SKM-1 (cell line): ENCODE measurements around the gene ZNRD2.

Source experiments
- DNase-seq: peaks from one replicate; lab custom pipeline; 2025; ENCODE audit not compliant: unreplicated experiment; lab: John Stamatoyannopoulos, UW

Gene ZNRD2

DNA sequence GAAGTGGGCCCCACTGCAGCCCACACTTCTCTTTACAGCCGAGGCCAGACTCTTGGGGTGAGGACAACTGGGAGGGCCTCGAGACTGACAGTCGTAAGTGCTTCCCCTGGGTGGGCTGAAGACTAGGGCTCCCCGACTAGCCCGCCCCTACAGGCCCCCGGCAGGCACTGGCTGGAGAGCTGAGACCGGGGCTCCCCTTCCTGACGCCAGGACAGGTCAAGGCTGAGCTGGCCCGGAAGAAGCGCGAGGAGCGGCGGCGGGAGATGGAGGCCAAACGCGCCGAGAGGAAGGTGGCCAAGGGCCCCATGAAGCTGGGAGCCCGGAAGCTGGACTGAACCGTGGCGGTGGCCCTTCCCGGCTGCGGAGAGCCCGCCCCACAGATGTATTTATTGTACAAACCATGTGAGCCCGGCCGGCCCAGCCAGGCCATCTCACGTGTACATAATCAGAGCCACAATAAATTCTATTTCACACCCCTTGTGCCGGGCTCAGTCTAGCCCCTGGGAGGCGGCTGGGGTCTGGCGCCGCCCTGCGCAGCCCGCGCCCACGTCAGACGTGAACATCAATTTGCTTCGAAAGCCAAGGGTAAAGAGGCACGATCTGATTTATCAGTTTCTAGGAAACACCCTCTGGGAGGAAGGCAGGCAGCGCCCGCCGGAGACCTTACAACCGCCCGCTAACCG lies 31.9 kb upstream of the ZNRD2 start:
- no peak for DNase-seq

DNA sequence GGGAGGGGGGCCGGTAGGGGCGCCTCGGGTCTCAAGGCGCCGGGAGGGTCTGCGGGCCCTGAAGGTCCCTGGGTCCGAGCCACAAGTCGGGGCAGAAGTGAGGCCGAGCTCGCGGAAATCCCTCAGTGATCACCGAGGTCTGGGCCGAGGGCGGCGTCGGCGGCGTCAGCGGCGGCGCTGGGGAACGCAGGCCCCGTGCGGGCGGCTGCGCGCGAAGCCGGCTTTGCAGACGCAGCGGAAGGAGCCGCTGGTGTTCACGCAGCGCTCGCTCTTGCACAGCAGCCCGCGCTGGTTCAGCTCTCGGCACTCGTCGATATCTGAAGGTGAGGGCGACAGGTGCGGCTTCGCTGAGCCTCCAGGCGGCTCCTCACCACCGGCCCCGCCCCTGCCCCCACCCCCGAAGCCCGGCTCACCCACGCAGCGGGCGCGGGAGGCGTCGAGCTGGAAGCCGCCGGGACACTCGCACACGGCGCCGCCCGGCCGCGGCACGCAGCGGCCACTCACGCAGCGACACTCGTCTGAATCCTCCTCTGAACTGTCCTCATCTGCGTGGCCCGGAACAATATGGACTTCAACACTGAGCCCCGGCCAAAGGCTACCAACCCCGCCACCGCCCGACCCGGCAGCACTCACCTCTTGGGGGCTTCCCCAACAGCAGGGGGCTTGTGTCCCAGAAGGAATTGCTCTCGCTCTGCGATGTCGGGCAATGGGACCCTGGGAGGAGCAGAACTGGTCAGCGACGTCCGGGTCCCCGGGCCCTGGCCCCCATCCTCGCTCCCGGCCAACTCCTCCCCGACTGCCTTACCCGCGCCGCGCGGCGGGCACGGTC lies 31.1 kb upstream of the ZNRD2 start:
- no peak for DNase-seq

DNA sequence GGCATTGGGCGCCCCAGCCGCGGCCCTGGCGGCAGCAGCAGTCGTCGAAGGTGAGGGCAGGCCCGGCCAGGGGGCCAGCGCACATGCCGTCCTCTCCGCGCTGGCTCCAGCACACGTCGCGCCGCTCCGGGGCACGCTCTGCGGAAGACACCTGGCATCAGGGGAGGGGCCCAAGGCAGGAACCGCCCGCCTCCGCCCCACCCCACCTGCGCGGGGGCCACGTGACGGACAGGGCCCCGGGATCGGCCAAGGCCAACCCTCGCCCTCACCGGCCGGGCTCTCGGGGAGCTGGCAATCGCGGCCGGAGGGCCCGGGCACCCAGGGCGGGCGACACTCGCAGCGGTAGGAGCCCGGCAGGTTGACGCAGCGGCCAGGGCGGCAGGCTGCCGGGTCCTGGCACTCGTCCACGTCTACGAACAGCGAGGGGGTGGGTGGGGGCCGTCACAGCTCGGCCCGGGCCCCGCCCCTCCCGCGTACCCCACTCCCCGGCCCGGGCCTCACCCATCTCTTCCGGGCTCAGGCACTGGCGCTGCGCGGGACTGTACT lies 30.5 kb upstream of the ZNRD2 start:
- DNase-seq = no peak

DNA sequence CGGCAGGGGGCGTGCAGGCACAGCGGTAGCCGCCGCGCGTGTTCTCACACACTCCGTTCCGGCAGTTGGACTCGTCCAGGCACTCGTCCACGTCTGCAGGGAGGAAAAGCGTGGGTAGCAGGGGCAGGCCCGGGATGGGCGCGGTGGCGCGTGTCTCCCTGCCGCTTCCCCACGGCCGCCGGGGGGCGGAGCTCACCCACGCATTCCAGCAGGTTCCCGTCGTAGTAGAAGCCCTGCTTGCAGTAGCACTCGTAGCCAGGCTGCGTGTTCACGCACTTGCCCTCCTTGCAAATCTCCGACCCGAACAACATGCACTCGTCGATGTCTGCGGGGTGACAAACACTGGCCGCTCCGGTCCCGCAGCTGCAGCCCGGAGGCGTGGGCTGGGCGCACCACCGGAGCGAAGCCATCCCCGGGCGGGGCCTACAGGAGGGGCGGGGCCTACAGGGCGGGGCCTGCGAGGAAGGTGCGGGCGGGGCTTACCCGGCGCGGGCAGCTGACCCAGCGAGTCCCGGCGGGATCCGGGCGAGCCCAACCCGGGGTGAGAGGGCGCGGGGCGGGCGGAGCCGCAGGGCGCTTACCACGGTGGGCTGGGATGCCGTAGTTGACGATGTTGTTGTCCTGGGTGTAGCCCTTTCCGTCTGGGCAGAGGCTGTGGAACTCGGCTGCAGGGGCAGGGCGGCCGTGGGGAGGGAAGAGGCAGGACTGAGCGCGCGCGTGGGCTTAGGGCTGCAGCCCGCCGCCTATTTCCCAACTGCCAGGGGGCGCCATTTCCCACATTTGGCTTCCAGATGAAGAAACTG lies 29.8 kb upstream of the ZNRD2 start:
- DNase-seq = peak; percentile 68

DNA sequence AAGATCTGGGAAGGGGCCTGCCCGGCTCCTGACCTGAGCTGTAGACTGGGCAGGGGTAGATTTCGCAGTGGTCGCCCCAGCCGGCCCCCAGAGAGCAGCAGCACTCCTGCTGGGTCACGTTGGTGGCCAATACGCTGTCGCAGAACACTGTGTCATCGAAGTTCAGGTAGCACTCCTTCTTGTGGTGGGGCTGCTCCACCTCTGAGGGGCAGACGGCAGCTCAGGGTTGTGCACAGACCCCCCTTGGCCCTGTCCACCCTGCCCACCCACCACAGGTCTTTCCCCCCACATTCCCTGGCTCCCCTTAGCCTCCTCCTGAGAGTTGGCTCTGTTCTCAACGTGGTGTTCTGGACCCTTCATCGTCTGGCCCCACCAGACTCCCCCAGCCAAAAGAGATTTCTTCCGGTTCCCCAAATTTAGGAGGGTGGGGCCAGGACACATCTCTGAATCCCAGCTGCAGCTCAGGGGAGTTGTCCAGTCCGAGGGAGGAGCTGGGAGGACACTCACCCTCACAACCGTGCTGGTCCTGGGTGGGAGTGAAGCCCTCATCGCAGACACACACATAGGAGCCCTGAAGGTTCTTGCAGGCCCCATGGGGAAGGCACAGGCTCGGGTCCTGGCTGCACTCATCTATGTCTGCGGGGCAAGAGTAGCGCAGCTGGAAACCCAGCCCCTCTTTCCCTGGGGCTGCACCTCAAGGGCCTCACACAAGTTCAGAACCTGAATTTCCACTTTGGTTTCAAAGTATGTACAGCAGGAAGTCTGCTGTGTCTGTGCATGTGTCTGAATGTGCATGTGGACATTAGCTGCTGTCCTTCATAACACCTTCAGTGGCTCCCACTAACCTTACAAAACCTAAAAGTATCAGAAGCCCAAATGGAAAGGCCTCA lies 28.9 kb upstream of the ZNRD2 start:
- DNase-seq = no peak

DNA sequence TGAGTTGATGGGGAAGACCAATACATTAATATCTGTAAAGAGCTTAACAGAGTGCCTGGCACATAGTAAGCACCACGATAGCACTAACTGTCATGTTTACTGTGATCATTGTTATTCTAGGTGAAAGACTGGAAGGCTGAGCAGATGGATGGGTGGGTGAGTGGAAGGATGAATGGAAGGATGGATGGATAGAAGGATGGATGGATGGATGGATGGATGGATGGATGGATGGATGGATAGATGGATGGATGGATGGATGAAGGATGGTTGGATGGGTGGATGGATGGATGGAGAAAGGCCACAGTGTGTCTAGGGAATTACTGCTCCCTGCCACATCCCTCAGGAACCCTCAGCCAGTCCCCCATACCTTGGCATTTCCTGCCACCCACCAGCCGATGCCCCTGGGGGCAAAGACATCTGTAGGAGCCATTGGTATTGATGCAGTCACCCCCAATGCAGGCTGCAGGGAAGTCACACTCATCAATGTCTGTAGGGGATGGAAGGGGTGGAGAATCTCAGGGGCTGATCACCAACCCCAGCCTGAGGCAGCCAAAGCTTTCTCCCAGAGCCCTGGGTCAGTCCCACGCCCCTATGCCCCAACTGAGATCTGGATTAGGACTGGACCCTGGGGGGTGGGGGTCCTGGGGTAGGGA lies 27.4 kb upstream of the ZNRD2 start:
- no peak for DNase-seq

DNA sequence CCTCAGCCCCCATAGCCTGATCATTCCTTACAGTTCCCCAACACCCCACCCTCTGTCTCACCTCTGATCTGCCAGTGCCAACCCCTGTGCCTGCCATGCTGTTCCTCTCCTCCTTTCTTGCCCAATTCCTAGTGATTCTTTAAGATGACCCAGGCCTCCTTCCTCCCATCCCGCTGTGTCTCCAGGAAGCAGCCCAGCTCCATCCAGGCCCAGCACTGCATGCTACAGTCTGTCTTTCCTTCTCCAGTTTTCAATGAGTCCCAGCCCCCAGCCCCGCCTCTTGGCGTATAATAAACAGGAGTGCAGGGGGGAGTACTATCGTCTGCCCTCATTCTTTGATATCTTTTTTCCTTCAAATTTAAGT lies 24.4 kb upstream of the ZNRD2 start:
- no peak for DNase-seq

DNA sequence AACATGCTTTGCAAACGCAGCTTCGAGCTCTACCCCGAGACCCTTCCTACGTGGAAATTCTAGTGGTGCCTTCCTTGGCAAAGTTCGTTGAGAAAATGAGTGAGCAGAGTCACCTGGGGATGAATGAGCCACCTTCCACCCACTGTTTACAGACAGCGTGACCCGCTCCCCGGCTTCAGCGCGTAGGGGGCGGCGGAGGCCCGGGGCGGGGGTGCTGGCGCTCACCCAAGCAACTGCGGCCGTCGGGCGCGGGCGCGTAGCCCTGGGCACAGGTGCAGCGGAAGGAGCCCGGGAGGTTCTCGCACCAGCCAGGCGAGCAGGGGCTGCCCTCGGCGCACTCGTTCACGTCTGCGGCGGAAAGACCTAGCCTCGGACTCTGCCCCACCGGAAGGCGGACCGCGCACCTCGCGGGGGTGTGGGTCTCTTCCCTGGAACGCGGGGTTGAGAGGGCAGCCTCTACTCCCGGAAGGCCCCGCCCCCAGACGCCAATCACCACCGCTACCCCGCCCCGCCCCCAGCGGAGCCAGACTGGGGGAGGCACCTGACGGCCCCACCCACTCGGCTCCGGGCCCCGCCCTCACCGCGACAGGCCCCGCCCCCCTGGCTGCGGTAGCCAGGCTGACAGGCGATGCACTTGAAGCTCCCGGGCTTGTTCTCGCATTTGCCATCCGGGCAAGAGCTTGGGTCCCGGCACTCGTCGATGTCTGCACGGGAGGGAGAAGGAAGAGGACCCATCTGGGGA lies 23.9 kb upstream of the ZNRD2 start:
- DNase-seq = peak; percentile 27

DNA sequence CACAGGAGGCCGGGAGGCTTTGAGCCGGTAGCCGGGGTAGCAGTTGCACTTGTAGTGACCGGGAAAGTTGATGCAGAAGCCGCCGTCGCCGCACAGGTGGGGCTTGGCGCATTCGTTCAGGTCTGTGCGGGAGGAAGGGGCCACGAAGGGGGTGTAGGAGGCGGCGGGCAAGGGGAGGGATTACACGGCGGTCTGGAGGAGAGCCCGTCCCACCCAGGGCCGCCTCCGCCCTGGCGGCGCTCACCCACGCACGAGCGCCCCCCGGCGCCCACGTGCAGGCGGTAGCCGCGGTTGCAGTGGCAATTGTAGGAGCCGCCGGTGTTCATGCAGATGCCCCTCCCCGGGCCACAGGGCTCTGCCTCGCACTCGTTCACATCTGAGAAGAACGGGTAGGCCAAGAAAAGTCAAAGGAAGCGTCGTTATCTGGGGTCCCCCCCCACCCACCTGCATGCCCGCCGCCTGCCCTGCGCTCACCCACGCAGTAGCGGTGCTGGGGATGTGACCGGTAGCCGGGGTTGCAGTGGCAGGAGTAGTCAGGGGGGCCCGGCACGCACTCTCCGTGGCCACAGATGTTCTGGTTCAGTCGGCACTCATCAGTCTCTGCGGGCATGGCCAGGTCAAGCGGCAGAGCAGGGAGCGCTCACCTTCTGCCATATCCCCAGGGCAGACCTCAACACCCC lies 22.7 kb upstream of the ZNRD2 start:
- DNase-seq = no peak

DNA sequence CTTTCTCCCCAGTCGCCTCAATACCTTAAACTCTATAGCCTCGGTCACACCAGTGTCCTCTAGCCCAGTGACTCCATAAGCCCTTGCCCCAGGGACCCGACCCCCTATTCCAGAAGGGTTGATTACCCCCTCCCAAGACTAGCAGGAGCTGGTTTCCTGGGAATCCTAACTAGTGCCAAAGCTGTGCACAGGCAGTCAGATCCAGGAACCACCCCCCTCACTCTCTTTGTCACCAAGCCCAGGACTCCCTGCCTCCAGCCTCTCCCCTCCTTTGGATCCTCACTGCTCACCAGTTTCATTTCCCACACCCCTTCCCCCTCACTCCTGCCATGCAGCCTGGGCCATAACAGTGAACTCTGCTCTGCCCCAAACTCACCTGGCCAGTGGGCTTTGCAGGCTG lies 21.9 kb upstream of the ZNRD2 start:
- no peak for DNase-seq

DNA sequence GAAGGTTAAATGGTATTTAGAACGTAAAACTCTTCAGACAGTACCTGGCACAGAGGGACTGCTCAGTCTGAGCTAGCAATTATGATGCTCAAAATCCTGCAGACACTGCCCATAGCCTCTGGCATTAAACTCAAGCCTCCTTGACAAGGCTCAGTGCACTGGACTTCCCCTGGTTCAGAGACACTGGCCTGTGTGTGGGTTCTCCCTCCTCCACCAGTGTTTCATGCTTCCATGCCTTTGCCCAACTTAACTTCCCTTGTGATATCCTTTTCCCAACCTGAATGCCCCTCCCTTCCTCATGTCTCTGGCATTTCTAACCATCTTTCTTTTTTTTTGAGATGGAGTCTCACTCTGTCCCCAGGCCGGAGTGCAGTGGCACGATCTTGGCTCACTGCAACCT lies 21.2 kb upstream of the ZNRD2 start:
- no peak for DNase-seq

DNA sequence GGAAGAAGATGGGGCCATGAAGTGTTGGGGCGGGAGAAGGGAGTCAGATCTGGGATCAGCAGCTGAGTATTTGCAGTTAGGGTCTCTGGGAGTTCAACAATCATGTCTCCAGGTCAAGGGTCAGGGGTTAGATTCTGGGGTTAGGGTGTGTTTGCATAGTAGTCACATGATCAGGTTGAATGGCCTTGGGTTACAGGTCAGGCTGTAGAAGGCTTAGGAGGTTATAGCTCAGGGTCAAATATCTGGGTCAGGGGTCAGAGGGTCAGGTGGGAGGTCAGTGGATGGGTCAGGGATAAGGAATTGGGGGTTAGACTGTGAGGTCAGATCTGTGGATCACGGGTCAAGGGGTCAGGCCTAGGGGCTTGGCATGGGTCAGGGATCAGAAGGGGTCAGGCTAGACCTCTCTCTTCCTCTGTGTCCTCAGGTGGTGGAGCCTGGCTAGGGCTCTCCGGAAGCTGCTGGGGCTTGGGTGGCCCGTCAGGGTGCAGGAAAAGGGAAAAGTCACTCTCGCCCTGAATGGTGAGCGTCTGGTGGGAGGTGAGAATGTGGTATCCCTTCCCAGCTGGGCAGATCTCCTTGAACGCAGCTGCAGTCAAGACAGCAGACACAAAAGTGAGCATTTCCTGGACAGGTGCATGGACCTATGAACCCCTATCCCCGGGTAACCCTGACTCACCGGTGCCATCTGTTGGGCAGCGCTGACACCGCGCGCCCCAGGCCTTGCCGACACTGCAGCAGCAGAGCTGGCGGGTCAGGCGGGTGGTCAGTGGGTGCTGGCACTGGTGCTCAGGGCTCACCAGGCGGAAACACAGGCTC lies 18.5 kb upstream of the ZNRD2 start:
- no peak for DNase-seq

DNA sequence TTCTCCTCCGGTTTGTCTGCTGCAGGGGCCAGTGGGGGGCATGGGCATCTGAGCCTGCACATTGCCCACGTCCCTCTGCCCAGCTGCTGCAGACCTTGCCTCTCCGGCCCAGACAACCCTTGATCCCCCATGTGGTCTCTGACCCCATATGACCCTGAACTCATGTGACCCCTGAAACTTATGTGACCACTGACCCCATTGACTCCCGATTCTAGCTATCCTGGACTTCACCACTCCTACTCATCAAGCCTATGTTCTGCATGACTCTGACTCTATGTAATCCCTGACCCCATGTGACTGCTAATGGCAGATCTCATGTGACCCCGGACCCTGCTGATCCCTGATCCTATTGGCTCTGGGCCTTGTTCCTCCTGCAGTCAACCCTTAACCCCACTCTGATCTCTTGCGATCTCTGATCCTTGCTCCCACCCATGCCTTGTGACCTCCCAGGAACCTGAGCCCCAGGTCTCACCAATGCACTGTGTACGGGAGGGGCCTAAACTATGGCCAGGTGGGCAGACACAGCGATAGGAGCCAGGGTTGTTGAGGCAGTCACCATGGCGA lies 17.8 kb upstream of the ZNRD2 start:
- no peak for DNase-seq

DNA sequence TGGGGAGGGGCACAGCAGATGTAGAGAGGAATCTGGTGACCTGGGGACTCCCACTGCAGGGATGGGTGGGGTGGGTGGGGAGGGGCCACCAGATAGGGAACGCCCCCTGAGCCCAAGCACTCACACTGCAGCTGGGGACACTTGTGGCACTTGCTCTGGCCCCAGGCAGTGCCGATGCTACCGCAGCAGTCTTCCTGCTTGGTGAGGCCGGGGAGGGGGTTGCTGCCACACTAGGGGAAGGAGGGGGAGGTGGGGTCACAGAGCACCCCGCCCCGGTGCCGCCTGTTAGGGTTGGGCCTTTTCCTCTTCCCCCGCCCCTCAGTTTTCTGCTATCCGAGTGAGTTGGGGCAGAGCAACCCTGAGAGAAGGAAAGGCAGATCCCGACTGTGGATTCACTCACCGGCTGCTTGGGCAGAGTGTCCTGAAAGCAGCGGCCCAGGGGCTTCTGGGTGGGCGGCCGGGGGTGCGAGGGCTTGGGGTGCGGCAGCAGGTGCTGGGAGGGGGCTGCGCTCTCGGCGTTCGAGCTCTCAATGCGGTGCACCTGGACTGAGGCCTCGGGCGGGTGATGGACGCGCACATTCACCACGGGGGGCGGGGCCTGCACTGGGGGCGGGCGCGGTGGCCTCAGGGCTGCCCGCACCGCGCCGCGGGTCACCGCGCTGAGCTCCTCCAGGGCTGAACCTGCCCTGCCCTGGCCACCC lies 16.8 kb upstream of the ZNRD2 start:
- no peak for DNase-seq

DNA sequence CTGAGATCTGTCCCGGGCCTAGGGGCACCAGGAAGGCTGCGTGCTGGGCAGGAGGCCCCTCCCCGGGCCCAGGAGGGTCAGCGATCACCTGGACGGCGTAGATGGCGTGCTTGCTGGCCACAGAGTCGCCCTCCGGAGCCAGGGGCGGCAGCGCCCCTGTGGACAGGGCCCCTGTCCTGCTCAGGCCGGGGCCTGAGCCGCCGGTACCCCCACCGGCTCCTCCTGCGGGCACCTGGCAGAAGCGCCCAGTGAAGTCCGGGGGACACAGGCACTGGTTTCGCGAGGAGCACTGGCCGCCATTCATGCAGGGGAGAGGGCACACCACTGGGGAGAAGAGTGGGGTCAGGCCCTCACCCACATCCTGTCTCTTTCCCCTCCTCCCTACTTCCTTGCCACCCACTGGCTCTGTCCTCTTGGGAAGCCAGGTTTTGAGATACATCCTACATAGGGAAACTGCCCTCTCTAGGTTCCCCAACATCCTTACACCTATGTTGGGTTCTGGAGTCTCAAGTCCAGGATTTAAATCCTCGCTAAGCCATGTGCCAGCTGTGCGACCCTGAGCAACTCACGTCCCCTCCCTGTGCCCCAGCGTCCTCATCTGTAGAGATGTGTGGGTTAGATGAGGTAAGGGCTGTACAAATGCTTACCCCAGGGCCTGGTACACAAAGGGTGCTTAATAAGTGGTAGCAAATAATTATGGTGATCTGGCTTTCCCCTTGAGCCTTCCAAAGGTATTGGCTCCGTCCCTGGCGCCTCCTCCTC lies 16.0 kb upstream of the ZNRD2 start:
- DNase-seq = no peak

DNA sequence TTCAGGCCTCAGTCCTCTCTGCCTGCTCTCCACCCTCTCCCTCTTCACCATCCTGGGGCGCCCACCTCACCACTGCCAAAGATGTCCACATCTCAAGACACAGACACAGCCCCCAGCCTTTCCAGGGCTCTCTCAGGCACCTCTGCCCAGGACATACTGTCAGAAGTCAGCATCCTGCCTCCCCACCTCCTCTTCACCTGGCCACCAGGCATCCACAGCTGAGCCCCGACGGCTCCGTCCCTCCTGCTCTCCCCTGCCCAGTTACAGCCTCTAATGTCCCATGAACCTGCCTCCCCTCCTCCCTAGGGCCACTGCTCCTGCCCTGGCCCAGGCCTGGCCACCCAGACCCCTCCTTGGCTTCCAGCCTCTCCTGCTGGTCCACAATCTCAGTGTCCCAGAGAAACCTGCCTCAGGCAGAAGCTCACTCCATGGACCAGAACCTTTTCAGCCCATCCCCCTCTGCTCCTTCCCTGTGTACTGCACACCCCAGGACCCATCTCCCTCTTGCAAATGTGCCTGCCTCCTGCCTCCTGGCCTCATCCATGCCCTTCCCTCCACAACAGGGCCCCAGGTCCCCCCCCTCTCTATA lies 15.3 kb upstream of the ZNRD2 start:
- DNase-seq = no peak
